ENCODE data around the gene ATP6AP1. TPM values are rescaled to one million over a fixed set of nuclear protein-coding genes. Genes with fewer than 3 reads are reported as not detected.

ATP6AP1 gene
- total and polyA plus RNA-seq, 2 of the 13 experiments (the other 11 are each of a cell fraction or from before 2014, with no cell fraction given) = 56.7 to 110 TPM

- in situ Hi-C loops (cut with HindIII; ENCODE audit: extremely low pct_ligation_motif_present, low pct_unique_long_range_greater_than_20kb) = no loop called here
- no peaks in the 10 kb centered on the region; a peak in 3 of 5 replicates for H3K36me3 ChIP-seq (replicated peaks in 1 of 2; ENCODE audit: control insufficient read depth in 1 of 2, insufficient read depth in 2 of 2, low read length in 2 of 2)
- CTCF ChIA-PET (ENCODE audit: low intra/inter-chr PET ratio, low total read pairs) = no interaction called here
- H3K4me2 ChIP-seq (ENCODE audit: low read depth, low read length) = no peak overlapping the region
- peaks cover 15% of the 10 kb centered on the region for H3K79me2 ChIP-seq (ENCODE audit: insufficient read depth, low read length)
- POLR2A ChIA-PET = interaction anchor here (1.3 kb wide), 1 partner anchor 20 kb away, joined by 3 read pairs; the partner anchor contains the start of gene TAFAZZIN
- no TSS peak for BruUV-seq (replicated peaks)
- no peak for FAIRE-seq
- no peaks in the 10 kb centered on the region for H4K20me1 ChIP-seq (ENCODE audit: insufficient read depth, low read length)
- no peak overlapping the region for H3K4me3 ChIP-seq (replicated peaks in 1 of 3; ENCODE audit: insufficient read depth in 1 of 3, low read depth in 2 of 3, low read length in 3 of 3)
- H3K27me3 ChIP-seq (ENCODE audit: control insufficient read depth in 1 of 2, insufficient read depth in 2 of 2, low read length in 2 of 2) = no peaks in the 10 kb centered on the region
- peaks cover 33% of the 10 kb centered on the region for H3K4me1 ChIP-seq (ENCODE audit: insufficient read depth, low read length)
- no peak for ATAC-seq
- no peak for DNase-seq (ENCODE audit: low spot score)
- intact Hi-C loops (cut with micrococcal nuclease; ENCODE audit: unreplicated experiment) = no loop called here
- H3K27ac ChIP-seq (ENCODE audit: extremely low read length, insufficient read depth, low read length) = no peak overlapping the region
- 100% methylated on average over 2 of the region's 5 CpGs for WGBS (ENCODE audit: low lambda C conversion rate)
- H2AFZ ChIP-seq (ENCODE audit: low read length) = no peak overlapping the region
- H3K9me3 ChIP-seq (ENCODE audit: low read length) = no peaks in the 10 kb centered on the region
- H3K9ac ChIP-seq (ENCODE audit: insufficient read depth, low read depth, low read length) = no peak overlapping the region
- TF ChIP-seq MLX (CRISPR knock-in tag; IDR thresholded peaks at IDR 0.05) = no peak
- TF ChIP-seq KMT2B (CRISPR knock-in tag; IDR thresholded peaks at IDR 0.05) = no peak
- no peak for TF ChIP-seq CSRNP2 (CRISPR knock-in tag; conservative IDR thresholded peaks at IDR 0.05; ENCODE audit: low read depth)
- no peak for TF ChIP-seq GATA4 (IDR thresholded peaks at IDR 0.05; ENCODE audit: borderline replicate concordance, low read depth)
- TF ChIP-seq ZBTB49 (CRISPR knock-in tag; IDR thresholded peaks at IDR 0.05; ENCODE audit: borderline replicate concordance) = no peak
- TF ChIP-seq ZFP37 (CRISPR knock-in tag; IDR thresholded peaks at IDR 0.05; ENCODE audit: borderline replicate concordance) = no peak
- TF ChIP-seq IRX3 (CRISPR knock-in tag; IDR thresholded peaks at IDR 0.05; ENCODE audit: borderline replicate concordance, low read depth) = no peak
- no peak for TF ChIP-seq REPIN1 (CRISPR knock-in tag; IDR thresholded peaks at IDR 0.05; ENCODE audit: borderline replicate concordance, low read depth)
- no peak for TF ChIP-seq POLR2G (IDR thresholded peaks at IDR 0.05; ENCODE audit: low read depth, low read length)
- no peak for TF ChIP-seq TBX2 (CRISPR knock-in tag; IDR thresholded peaks at IDR 0.05; ENCODE audit: borderline replicate concordance)
- no peak for TF ChIP-seq DRAP1 (CRISPR knock-in tag; IDR thresholded peaks at IDR 0.05)
- TF ChIP-seq ZBTB2 (CRISPR knock-in tag; IDR thresholded peaks at IDR 0.05; ENCODE audit: low read depth) = no peak
- no peak for TF ChIP-seq ZNF446 (CRISPR knock-in tag; IDR thresholded peaks at IDR 0.05)
- no peak for TF ChIP-seq ZNF512B (CRISPR knock-in tag; IDR thresholded peaks at IDR 0.05; ENCODE audit: borderline replicate concordance)
Observed at GRCh38 chrX:154431341-154431740, 2.9 kb downstream of the ATP6AP1 start.
